ENCODE results near the gene DCDC2. TPM values are rescaled to one million over a fixed set of nuclear protein-coding genes. Genes with fewer than 3 reads are reported as not detected.
A peak's percentile ranks its signal among the peaks of the same experiment; 100 is the strongest.

Gene DCDC2
- total and polyA plus RNA-seq, 3 experiments from 2014 or later = not detected

- no peak overlapping the region for H3K4me3 ChIP-seq (ENCODE audit: low read length)
- no peak overlapping the region for H3K27ac ChIP-seq (ENCODE audit: low read depth, low read length)
- Mint-ChIP-seq H3K4me3 (no peak overlapping the region), H3K9me3 (peaks cover 0 to under 1% (median 0%) of the 10 kb centered on the region in 5 donors), H3K36me3 (no peaks in the 10 kb centered on the region), H3K27me3 (peaks cover 2 to 14% of the 10 kb centered on the region in 2 donors), H3K4me1 (no peaks in the 10 kb centered on the region), H3K27ac (peak overlapping the region in 1 of 8 donors; percentile 24)
- ChIA-PET POLR2A (no interaction called here), CTCF (no interaction called here)
- no peak for DNase-seq
- no peaks in the 10 kb centered on the region for H3K4me1 ChIP-seq (ENCODE audit: insufficient read depth, low read length)
- H3K36me3 ChIP-seq (ENCODE audit: insufficient read depth, low read length) = no peaks in the 10 kb centered on the region
- H3K27me3 ChIP-seq (ENCODE audit: insufficient read depth, low read length, poor library complexity, severe bottlenecking) = no peaks in the 10 kb centered on the region
- H3K9me3 ChIP-seq (ENCODE audit: low read length) = no peaks in the 10 kb centered on the region
These were observed 171.5 kb downstream of the DCDC2 start for GRCh38 chr6:24186349-24186748.

- no peaks in the 10 kb centered on the region for H3K9me3 ChIP-seq (ENCODE audit: low read length)
- H3K4me1 ChIP-seq (ENCODE audit: insufficient read depth, low read length) = no peaks in the 10 kb centered on the region
- no peaks in the 10 kb centered on the region for H3K36me3 ChIP-seq (ENCODE audit: insufficient read depth, low read length)
- no peaks in the 10 kb centered on the region for H3K36me3 Mint-ChIP-seq
- ChIA-PET CTCF (no interaction called here), POLR2A (no interaction called here)
- no peaks in the 10 kb centered on the region for H3K4me1 Mint-ChIP-seq
- no peak for DNase-seq
- H3K27ac ChIP-seq (ENCODE audit: low read depth, low read length) = no peak overlapping the region
- H3K4me3 Mint-ChIP-seq = no peak overlapping the region
- H3K4me3 ChIP-seq (ENCODE audit: low read length) = no peak overlapping the region
- H3K27me3 Mint-ChIP-seq = peaks cover 2 to 9% of the 10 kb centered on the region in 2 donors
- H3K27ac Mint-ChIP-seq = no peak overlapping the region
- no peaks in the 10 kb centered on the region for H3K27me3 ChIP-seq (ENCODE audit: insufficient read depth, low read length, poor library complexity, severe bottlenecking)
- peaks cover 0 to 4% (median 0%) of the 10 kb centered on the region in 5 donors for H3K9me3 Mint-ChIP-seq
These were observed 174.3 kb downstream of the DCDC2 start for GRCh38 chr6:24183584-24183983.

- Mint-ChIP-seq H3K27ac (no peak overlapping the region), H3K27me3 (peaks cover 0 to 12% of the 10 kb centered on the region in 2 donors), H3K36me3 (no peaks in the 10 kb centered on the region), H3K4me3 (no peak overlapping the region), H3K9me3 (peaks cover 0 to 3% (median 0%) of the 10 kb centered on the region in 5 donors), H3K4me1 (no peaks in the 10 kb centered on the region)
- CTCF ChIA-PET = no interaction called here
- H3K36me3 ChIP-seq (ENCODE audit: insufficient read depth, low read length) = no peaks in the 10 kb centered on the region
- H3K4me3 ChIP-seq (ENCODE audit: low read length) = no peak overlapping the region
- H3K27me3 ChIP-seq (ENCODE audit: insufficient read depth, low read length, poor library complexity, severe bottlenecking) = no peaks in the 10 kb centered on the region
- no peaks in the 10 kb centered on the region for H3K9me3 ChIP-seq (ENCODE audit: low read length)
- DNase-seq = no peak
- H3K4me1 ChIP-seq (ENCODE audit: insufficient read depth, low read length) = no peaks in the 10 kb centered on the region
- H3K27ac ChIP-seq (ENCODE audit: low read depth, low read length) = no peak overlapping the region
- POLR2A ChIA-PET = no interaction called here
These were observed 200.0 kb downstream of the DCDC2 start for GRCh38 chr6:24157886-24158285.

GRCh38 chr6:24154121-24154520 lies 203.7 kb downstream of the DCDC2 start:
- ChIA-PET CTCF (no interaction called here), POLR2A (no interaction called here)
- peaks cover 3 to 18% of the 10 kb centered on the region in 2 donors for H3K27me3 Mint-ChIP-seq
- H3K36me3 Mint-ChIP-seq = no peaks in the 10 kb centered on the region
- H3K9me3 Mint-ChIP-seq = peaks cover 0 to 5% (median 0%) of the 10 kb centered on the region in 5 donors
- Histone ChIP-seq H3K27ac (ENCODE audit: low read depth, low read length) (no peak overlapping the region), H3K36me3 (ENCODE audit: insufficient read depth, low read length) (no peaks in the 10 kb centered on the region), H3K27me3 (ENCODE audit: insufficient read depth, low read length, poor library complexity, severe bottlenecking) (no peaks in the 10 kb centered on the region), H3K4me3 (ENCODE audit: low read length) (no peak overlapping the region), H3K9me3 (ENCODE audit: low read length) (no peaks in the 10 kb centered on the region), H3K4me1 (ENCODE audit: insufficient read depth, low read length) (no peaks in the 10 kb centered on the region)
- H3K27ac Mint-ChIP-seq = no peak overlapping the region
- no peak overlapping the region for H3K4me3 Mint-ChIP-seq
- no peaks in the 10 kb centered on the region for H3K4me1 Mint-ChIP-seq
- DNase-seq = no peak

GRCh38 chr6:24152014-24152413 lies 205.8 kb downstream of the DCDC2 start:
- Histone ChIP-seq H3K4me3 (ENCODE audit: low read length) (no peak overlapping the region), H3K36me3 (ENCODE audit: insufficient read depth, low read length) (no peaks in the 10 kb centered on the region), H3K9me3 (ENCODE audit: low read length) (no peaks in the 10 kb centered on the region), H3K27me3 (ENCODE audit: insufficient read depth, low read length, poor library complexity, severe bottlenecking) (no peaks in the 10 kb centered on the region), H3K4me1 (ENCODE audit: insufficient read depth, low read length) (no peaks in the 10 kb centered on the region), H3K27ac (ENCODE audit: low read depth, low read length) (no peak overlapping the region)
- H3K4me1 Mint-ChIP-seq = no peaks in the 10 kb centered on the region
- CTCF ChIA-PET = no interaction called here
- no peak for DNase-seq
- no peak overlapping the region for H3K4me3 Mint-ChIP-seq
- no peak overlapping the region for H3K27ac Mint-ChIP-seq
- peaks cover 0 to 5% (median 2%) of the 10 kb centered on the region in 5 donors for H3K9me3 Mint-ChIP-seq
- H3K36me3 Mint-ChIP-seq = no peaks in the 10 kb centered on the region
- POLR2A ChIA-PET = no interaction called here
- H3K27me3 Mint-ChIP-seq = peaks cover 6 to 17% of the 10 kb centered on the region in 2 donors

- no peak overlapping the region for H3K27ac ChIP-seq (ENCODE audit: low read depth, low read length)
- no peaks in the 10 kb centered on the region for H3K36me3 ChIP-seq (ENCODE audit: insufficient read depth, low read length)
- ChIA-PET CTCF (no interaction called here), POLR2A (no interaction called here)
- peaks cover 0 to 4% (median 2%) of the 10 kb centered on the region in 5 donors for H3K9me3 Mint-ChIP-seq
- no peaks in the 10 kb centered on the region for H3K9me3 ChIP-seq (ENCODE audit: low read length)
- H3K4me3 ChIP-seq (ENCODE audit: low read length) = no peak overlapping the region
- H3K4me1 Mint-ChIP-seq = no peaks in the 10 kb centered on the region
- H3K4me3 Mint-ChIP-seq = no peak overlapping the region
- H3K4me1 ChIP-seq (ENCODE audit: insufficient read depth, low read length) = no peaks in the 10 kb centered on the region
- peaks cover 6 to 9% of the 10 kb centered on the region in 2 donors for H3K27me3 Mint-ChIP-seq
- H3K36me3 Mint-ChIP-seq = no peaks in the 10 kb centered on the region
- H3K27me3 ChIP-seq (ENCODE audit: insufficient read depth, low read length, poor library complexity, severe bottlenecking) = no peaks in the 10 kb centered on the region
- H3K27ac Mint-ChIP-seq = no peak overlapping the region
- no peak for DNase-seq
These were observed 208.0 kb downstream of the DCDC2 start for GRCh38 chr6:24149836-24150235.

- ChIA-PET CTCF (no interaction called here), POLR2A (no interaction called here)
- H3K9me3 Mint-ChIP-seq = peaks cover 0 to 5% (median 2%) of the 10 kb centered on the region in 5 donors
- Histone ChIP-seq H3K4me1 (ENCODE audit: insufficient read depth, low read length) (no peaks in the 10 kb centered on the region), H3K4me3 (ENCODE audit: low read length) (no peak overlapping the region), H3K27ac (ENCODE audit: low read depth, low read length) (no peak overlapping the region), H3K36me3 (ENCODE audit: insufficient read depth, low read length) (no peaks in the 10 kb centered on the region), H3K9me3 (ENCODE audit: low read length) (no peaks in the 10 kb centered on the region), H3K27me3 (ENCODE audit: insufficient read depth, low read length, poor library complexity, severe bottlenecking) (no peaks in the 10 kb centered on the region)
- H3K27ac Mint-ChIP-seq = no peak overlapping the region
- H3K36me3 Mint-ChIP-seq = no peaks in the 10 kb centered on the region
- H3K27me3 Mint-ChIP-seq = peaks cover 6 to 9% of the 10 kb centered on the region in 2 donors
- H3K4me1 Mint-ChIP-seq = no peaks in the 10 kb centered on the region
- DNase-seq = no peak
- no peak overlapping the region for H3K4me3 Mint-ChIP-seq
These were observed 208.6 kb downstream of the DCDC2 start for GRCh38 chr6:24149296-24149695.

GRCh38 chr6:24148684-24149083 lies 209.2 kb downstream of the DCDC2 start:
- no peaks in the 10 kb centered on the region for H3K9me3 ChIP-seq (ENCODE audit: low read length)
- peaks cover 6 to 9% of the 10 kb centered on the region in 2 donors for H3K27me3 Mint-ChIP-seq
- no peak overlapping the region for H3K4me3 ChIP-seq (ENCODE audit: low read length)
- H3K36me3 Mint-ChIP-seq = no peaks in the 10 kb centered on the region
- peaks cover 0 to 5% (median 2%) of the 10 kb centered on the region in 5 donors for H3K9me3 Mint-ChIP-seq
- H3K27me3 ChIP-seq (ENCODE audit: insufficient read depth, low read length, poor library complexity, severe bottlenecking) = no peaks in the 10 kb centered on the region
- no peak overlapping the region for H3K4me3 Mint-ChIP-seq
- POLR2A ChIA-PET = no interaction called here
- CTCF ChIA-PET = no interaction called here
- H3K27ac Mint-ChIP-seq = no peak overlapping the region
- DNase-seq = no peak
- H3K4me1 ChIP-seq (ENCODE audit: insufficient read depth, low read length) = no peaks in the 10 kb centered on the region
- no peaks in the 10 kb centered on the region for H3K36me3 ChIP-seq (ENCODE audit: insufficient read depth, low read length)
- H3K4me1 Mint-ChIP-seq = no peaks in the 10 kb centered on the region
- no peak overlapping the region for H3K27ac ChIP-seq (ENCODE audit: low read depth, low read length)

GRCh38 chr6:24148154-24148570 lies 209.7 kb downstream of the DCDC2 start:
- no peaks in the 10 kb centered on the region for H3K36me3 ChIP-seq (ENCODE audit: insufficient read depth, low read length)
- POLR2A ChIA-PET = no interaction called here
- H3K27ac ChIP-seq (ENCODE audit: low read depth, low read length) = no peak overlapping the region
- H3K36me3 Mint-ChIP-seq = no peaks in the 10 kb centered on the region
- H3K9me3 ChIP-seq (ENCODE audit: low read length) = no peaks in the 10 kb centered on the region
- no peaks in the 10 kb centered on the region for H3K4me1 Mint-ChIP-seq
- DNase-seq = no peak
- H3K4me3 ChIP-seq (ENCODE audit: low read length) = no peak overlapping the region
- no peaks in the 10 kb centered on the region for H3K27me3 ChIP-seq (ENCODE audit: insufficient read depth, low read length, poor library complexity, severe bottlenecking)
- no peak overlapping the region for H3K27ac Mint-ChIP-seq
- CTCF ChIA-PET = no interaction called here
- no peaks in the 10 kb centered on the region for H3K4me1 ChIP-seq (ENCODE audit: insufficient read depth, low read length)
- peaks cover 0 to 5% (median 2%) of the 10 kb centered on the region in 5 donors for H3K9me3 Mint-ChIP-seq
- H3K4me3 Mint-ChIP-seq = no peak overlapping the region
- H3K27me3 Mint-ChIP-seq = peaks cover 6 to 9% of the 10 kb centered on the region in 2 donors
